HUES48 (cell line): ENCODE measurements around the gene LUC7L2.

Source experiments
- H3K27ac ChIP-seq: one replicate; pipeline ENCODE4 v1.7.0; 2013; ENCODE audit warnings: low read depth, low read length, inconsistent platforms
- H3K27me3 ChIP-seq: 2 replicates; pipeline ENCODE4 v1.6.1; 2013; ENCODE audit warnings: mild to moderate bottlenecking, low read length; ENCODE audit not compliant: control insufficient read depth, insufficient read depth
- H3K36me3 ChIP-seq: 2 replicates; pipeline ENCODE4 v1.6.1; 2013; ENCODE audit warnings: low read length; ENCODE audit not compliant: control insufficient read depth, insufficient read depth
- H3K4me1 ChIP-seq: 2 replicates; pipeline ENCODE4 v1.6.1; 2013; ENCODE audit warnings: mild to moderate bottlenecking, low read length; ENCODE audit not compliant: control insufficient read depth, insufficient read depth
- H3K4me3 ChIP-seq: 2 replicates; pipeline ENCODE4 v1.5.1; 2013; ENCODE audit warnings: mild to moderate bottlenecking, low read depth, low read length
- H3K9ac ChIP-seq: 2 replicates; pipeline ENCODE4 v1.6.1; 2013; ENCODE audit warnings: mild to moderate bottlenecking, low read depth, low read length, moderate library complexity
- H3K9me3 ChIP-seq: 2 replicates; pipeline ENCODE4 v1.6.1; 2013; ENCODE audit warnings: low read length; ENCODE audit not compliant: control insufficient read depth, insufficient read depth

The LUC7L2 gene

DNA sequence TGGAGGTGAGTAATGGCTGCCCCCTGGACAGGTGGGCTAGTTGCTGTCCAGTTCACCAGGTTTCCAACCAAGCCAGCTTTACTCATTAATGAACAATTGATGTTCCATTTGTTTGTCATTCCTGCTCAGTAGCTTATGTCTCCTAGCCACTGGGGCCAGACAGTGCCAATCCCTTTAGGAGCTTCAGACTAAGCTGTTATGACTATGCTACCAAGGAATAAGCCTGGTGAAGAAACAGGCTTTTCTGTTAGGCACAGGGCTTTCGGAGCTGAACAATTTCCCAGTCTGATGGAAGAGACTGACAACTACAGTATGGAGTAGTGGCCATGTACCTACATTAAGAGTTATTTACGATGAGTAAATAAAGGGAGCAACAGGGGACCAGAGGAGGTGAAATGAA, 20.7 kb upstream of the LUC7L2 start:
- Histone ChIP-seq H3K9ac (no peak overlapping the region), H3K4me3 (peak overlapping the region; percentile 94; the same call in 1 of the 2 replicates), H3K27ac (no peak overlapping the region), H3K36me3 (no peaks in the 10 kb centered on the region), H3K9me3 (0 out of 2 replicates have a peak, but pooled peaks cover 4% of the 10 kb centered on the region), H3K27me3 (no peaks in the 10 kb centered on the region), H3K4me1 (0 out of 2 replicates have a peak, but pooled peaks cover 5% of the 10 kb centered on the region)

DNA sequence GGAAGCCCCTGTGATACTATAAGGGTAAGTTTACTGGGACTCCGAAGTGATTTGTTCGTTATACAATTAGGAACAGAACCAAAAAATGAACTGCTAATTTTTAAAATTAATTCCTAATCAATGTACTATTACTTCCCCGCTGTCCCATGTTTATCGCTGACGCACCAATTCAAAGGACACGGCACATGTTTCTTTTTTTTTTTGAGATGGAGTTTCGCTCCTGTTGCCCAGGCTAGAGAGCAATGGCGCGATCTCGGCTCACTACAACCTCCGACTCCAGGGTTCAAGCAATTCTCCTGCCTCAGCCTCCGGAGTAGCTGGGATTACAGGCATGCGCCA, 20.0 kb upstream of the LUC7L2 start:
- Histone ChIP-seq H3K9ac (no peak overlapping the region), H3K27ac (peak overlapping the region; percentile 100), H3K4me3 (peak overlapping the region; percentile 94), H3K9me3 (0 out of 2 replicates have a peak, but pooled peaks cover 4% of the 10 kb centered on the region), H3K27me3 (no peaks in the 10 kb centered on the region), H3K4me1 (0 out of 2 replicates have a peak, but pooled peaks cover 5% of the 10 kb centered on the region), H3K36me3 (no peaks in the 10 kb centered on the region)

DNA sequence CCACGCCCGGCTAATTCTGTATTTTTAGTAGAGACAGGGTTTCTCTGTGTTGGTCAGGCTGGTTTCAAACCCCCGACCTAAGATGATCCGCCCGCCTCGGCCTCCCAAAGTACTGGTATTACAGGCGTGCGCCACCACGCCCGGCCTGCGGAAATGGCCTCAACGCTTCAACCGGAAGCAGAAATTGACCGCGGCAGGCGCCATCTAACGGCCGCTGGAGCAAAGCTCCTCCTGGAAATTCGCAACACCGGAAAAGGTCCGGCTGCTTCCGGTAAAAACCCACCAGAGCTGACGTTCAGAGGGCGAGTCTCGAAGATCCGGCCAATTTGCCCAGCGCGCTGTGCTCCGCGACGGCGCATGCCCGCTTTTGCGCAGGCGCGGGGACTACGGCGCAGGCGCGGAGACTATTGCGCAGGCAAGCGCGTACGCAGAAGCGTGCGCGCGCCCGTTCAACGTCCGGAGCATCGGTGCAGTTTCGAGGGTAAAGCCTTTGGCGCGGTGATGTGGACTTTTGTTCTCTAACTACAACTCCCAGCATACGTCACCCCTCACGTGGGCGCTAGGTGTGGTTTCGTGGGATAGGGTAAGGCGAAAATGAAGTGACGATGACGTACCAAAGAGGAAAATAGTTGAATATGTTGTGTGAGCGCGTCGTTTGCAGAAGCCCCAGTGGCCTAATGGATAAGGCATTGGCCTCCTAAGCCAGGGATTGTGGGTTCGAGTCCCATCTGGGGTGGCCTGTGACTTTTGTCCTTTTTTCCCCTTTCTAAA, 19.5 kb upstream of the LUC7L2 start:
- Histone ChIP-seq H3K9ac (peak overlapping the region; percentile 99), H3K4me3 (peak overlapping the region; percentile 94), H3K36me3 (no peaks in the 10 kb centered on the region; the same call in 1 of the 2 replicates), H3K9me3 (0 out of 2 replicates have a peak, but pooled peaks cover 4% of the 10 kb centered on the region), H3K27me3 (no peaks in the 10 kb centered on the region), H3K27ac (peak overlapping the region; percentile 100), H3K4me1 (0 out of 2 replicates have a peak, but pooled peaks cover 5% of the 10 kb centered on the region)

DNA sequence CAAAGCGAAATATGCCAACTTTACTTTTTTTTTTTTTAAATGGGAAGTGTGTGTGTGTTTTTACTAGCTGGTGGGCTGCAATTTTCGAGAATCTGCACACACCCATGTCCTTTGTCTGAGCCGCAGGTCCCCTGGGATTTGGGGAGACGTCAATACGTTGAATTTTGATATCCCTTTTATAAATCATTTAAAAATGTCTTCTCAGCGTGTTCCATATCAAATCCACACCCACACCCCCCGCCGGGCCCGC, 19.0 kb upstream of the LUC7L2 start:
- Histone ChIP-seq H3K9me3 (0 out of 2 replicates have a peak, but pooled peaks cover 4% of the 10 kb centered on the region), H3K27me3 (no peaks in the 10 kb centered on the region), H3K36me3 (peaks cover 5% of the 10 kb centered on the region), H3K4me1 (0 out of 2 replicates have a peak, but pooled peaks cover 5% of the 10 kb centered on the region), H3K9ac (peak overlapping the region; percentile 99), H3K4me3 (peak overlapping the region; percentile 94), H3K27ac (peak overlapping the region; percentile 100)

DNA sequence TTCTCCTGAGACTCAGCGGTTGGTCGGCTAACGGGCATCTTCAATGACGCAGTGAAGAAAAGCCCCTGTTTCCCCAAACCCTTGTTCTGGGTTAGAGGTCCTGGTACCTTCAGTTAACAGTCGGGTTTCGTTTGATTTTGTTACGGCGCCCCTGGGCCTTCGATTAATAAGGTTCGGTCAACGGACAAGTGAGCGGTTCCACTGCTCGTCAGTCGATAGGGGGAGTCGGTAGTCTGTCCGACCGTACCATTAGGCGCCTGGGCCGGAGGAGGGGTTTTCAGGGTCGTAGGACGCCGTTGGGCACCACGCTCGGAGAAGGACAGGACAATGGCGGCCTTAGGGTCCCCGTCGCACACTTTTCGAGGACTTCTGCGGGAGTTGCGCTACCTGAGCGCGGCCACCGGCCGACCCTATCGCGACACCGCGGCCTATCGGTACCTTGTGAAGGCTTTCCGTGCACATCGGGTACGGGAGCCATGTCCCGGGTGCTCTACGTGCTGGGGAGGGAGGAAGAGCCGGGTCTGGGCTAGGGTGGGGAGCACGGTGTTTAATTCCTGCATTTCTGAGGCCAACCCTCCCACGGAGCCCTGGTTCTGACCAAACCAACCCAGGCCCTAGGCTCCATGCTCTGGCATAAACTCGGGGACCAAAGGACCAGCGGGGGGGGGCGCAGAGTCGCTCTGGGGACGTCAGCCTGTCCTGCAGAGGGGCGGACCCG, 18.5 kb upstream of the LUC7L2 start, which contains the start of gene FMC1:
FMC1 (plus strand) TSS at position 280 of the 718 bp plus-strand sequence; CDS start at position 328, 48 bp downstream.
- Histone ChIP-seq H3K27me3 (no peaks in the 10 kb centered on the region), H3K9ac (peak within 1 kb of the TSS; percentile 99), H3K9me3 (0 out of 2 replicates have a peak, but pooled peaks cover 4% of the 10 kb centered on the region), H3K36me3 (peaks cover 10% of the 10 kb centered on the region), H3K4me1 (0 out of 2 replicates have a peak, but pooled peaks cover 5% of the 10 kb centered on the region), H3K27ac (peak within 1 kb of the TSS; percentile 100), H3K4me3 (peak within 1 kb of the TSS; percentile 94)

DNA sequence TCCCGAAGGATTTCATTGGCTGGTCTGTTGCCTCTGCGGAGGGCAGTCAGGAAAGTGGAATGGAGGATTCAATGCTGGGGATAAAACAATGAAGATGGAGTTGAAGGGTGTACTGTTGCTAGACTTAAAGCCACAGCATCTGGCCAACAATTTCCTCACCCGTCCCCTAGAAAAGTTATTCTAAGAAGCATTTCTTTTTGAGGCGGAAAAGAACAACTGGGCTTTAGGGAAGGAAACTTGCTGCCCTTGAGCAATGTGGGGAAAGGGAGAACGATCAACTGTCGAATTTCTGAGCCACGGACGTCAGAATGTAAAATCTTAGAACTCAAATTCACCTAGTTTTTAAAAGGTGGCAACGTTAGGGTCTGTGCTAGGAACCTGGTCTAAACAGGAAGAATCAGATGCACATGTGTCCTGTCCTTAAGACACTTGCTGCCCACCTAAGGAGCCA, 17.9 kb upstream of the LUC7L2 start:
- no peaks in the 10 kb centered on the region for H3K27me3 ChIP-seq
- H3K9ac ChIP-seq: peak overlapping the region; percentile 99
- H3K9me3 ChIP-seq: 0 out of 2 replicates have a peak, but pooled peaks cover 4% of the 10 kb centered on the region

GRCh38 chr7:139345042-139345441, 14.7 kb upstream of the LUC7L2 start:
- Histone ChIP-seq H3K4me1 (0 out of 2 replicates have a peak, but pooled peaks cover 5% of the 10 kb centered on the region), H3K27me3 (no peaks in the 10 kb centered on the region), H3K36me3 (peaks cover 19% of the 10 kb centered on the region), H3K27ac (no peak overlapping the region), H3K9me3 (no peaks in the 10 kb centered on the region), H3K4me3 (no peak overlapping the region), H3K9ac (no peak overlapping the region)

More for the DNA sequence above, 17.9 kb upstream of the LUC7L2 start:
- 0 out of 2 replicates have a peak, but pooled peaks cover 5% of the 10 kb centered on the region for H3K4me1 ChIP-seq
- peak overlapping the region; percentile 94 for H3K4me3 ChIP-seq
- peaks cover 16% of the 10 kb centered on the region for H3K36me3 ChIP-seq
- peak overlapping the region; percentile 100 for H3K27ac ChIP-seq

DNA sequence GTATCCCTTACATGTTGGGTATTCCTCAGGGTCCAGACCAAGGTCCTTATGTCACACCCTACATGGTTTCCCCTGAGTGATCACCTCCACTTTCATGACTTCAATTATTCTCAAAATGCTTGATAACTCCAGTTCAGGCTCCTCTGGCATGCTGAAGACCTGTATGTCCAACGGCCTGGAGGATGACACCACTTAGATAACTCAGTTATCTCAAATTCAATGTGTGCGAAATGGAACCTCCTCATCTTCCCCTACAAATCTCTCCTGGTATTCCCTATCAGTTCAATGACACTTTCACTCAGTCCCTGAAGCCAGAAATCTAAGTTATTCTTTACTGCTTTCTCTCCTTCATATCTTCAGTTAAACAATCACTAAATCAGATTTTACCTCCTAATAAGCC, 8.7 kb upstream of the LUC7L2 start:
- H3K9ac ChIP-seq: no peak overlapping the region
- H3K36me3 ChIP-seq: peaks cover 19% of the 10 kb centered on the region
- H3K27me3 ChIP-seq: no peaks in the 10 kb centered on the region
- H3K9me3 ChIP-seq: no peaks in the 10 kb centered on the region
- H3K27ac ChIP-seq: no peak overlapping the region
- no peaks in the 10 kb centered on the region for H3K4me1 ChIP-seq
- H3K4me3 ChIP-seq: no peak overlapping the region

DNA sequence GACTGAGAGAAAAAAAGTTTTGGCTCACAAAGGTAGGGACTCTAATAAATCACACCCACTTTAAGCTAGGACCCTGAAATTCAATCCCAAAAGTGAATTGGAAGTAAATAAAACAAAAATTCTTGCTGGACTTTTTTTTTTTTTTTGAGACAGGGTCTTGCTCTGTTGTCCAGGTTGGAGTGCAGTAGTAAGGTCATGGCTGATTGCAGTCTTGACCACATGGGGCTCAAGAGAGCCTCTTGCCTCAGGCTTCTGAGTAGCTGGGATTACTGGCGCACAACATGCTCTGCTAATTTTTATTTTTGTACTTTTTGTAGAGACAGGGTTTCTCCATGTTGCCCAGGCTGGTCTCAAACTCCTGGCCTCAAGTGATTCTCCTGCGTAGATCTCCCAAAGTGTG, 5.0 kb upstream of the LUC7L2 start:
- Histone ChIP-seq H3K4me3 (no peak overlapping the region), H3K9me3 (no peaks in the 10 kb centered on the region), H3K27ac (no peak overlapping the region), H3K9ac (no peak overlapping the region), H3K36me3 (peaks cover 8% of the 10 kb centered on the region; the same call in 1 of the 2 replicates), H3K27me3 (no peaks in the 10 kb centered on the region), H3K4me1 (peaks cover 6% of the 10 kb centered on the region)

GRCh38 chr7:139355320-139355719, 4.4 kb upstream of the LUC7L2 start:
- Histone ChIP-seq H3K27me3 (no peaks in the 10 kb centered on the region), H3K27ac (no peak overlapping the region), H3K9ac (no peak overlapping the region), H3K4me1 (peaks cover 6% of the 10 kb centered on the region), H3K36me3 (peaks cover 8% of the 10 kb centered on the region; the same call in 1 of the 2 replicates), H3K9me3 (no peaks in the 10 kb centered on the region), H3K4me3 (no peak overlapping the region)
